Measurements from ENCODE around the gene LCN2.

Gene LCN2

GRCh38 chr9:128145951-128146351 lies 3.3 kb upstream of the LCN2 start:
- Histone ChIP-seq H3K27me3 (ENCODE audit: insufficient read depth, low read depth, severe bottlenecking) (no peaks in the 10 kb centered on the region), H3K4me3 (ENCODE audit: low read depth, low read length) (no peak overlapping the region), H3K36me3 (no peaks in the 10 kb centered on the region), H3K9me3 (ENCODE audit: severe bottlenecking) (no peaks in the 10 kb centered on the region), H3K27ac (0 out of 2 replicates have a peak overlapping the region, but pooled peaks have one; percentile 16)
- peak; percentile 81 for DNase-seq
- TF ChIP-seq CTCF (IDR thresholded peaks at IDR 0.05; ENCODE audit: low read depth, low read length) = no peak

- Histone ChIP-seq H3K36me3 (no peaks in the 10 kb centered on the region), H3K9me3 (ENCODE audit: severe bottlenecking) (no peaks in the 10 kb centered on the region), H3K27me3 (ENCODE audit: insufficient read depth, low read depth, severe bottlenecking) (no peaks in the 10 kb centered on the region), H3K27ac (no peak overlapping the region), H3K4me3 (ENCODE audit: low read depth, low read length) (no peak overlapping the region)
- no peak for TF ChIP-seq CTCF (IDR thresholded peaks at IDR 0.05; ENCODE audit: low read depth, low read length)
- DNase-seq = no peak
Observed at GRCh38 chr9:128146591-128147120, 2.6 kb upstream of the LCN2 start.

GRCh38 chr9:128148509-128149000 lies 698 bp upstream of the LCN2 start:
- Histone ChIP-seq H3K9me3 (ENCODE audit: severe bottlenecking) (no peaks in the 10 kb centered on the region), H3K36me3 (no peaks in the 10 kb centered on the region), H3K27ac (no peak overlapping the region), H3K27me3 (ENCODE audit: insufficient read depth, low read depth, severe bottlenecking) (no peaks in the 10 kb centered on the region), H3K4me3 (ENCODE audit: low read depth, low read length) (no peak overlapping the region)
- TF ChIP-seq CTCF (IDR thresholded peaks at IDR 0.05; ENCODE audit: low read depth, low read length) = no peak
- DNase-seq = no peak

GRCh38 chr9:128149951-128150593 lies 819 bp downstream of the LCN2 start:
- DNase-seq = no peak

GRCh38 chr9:128150594-128151308 lies 1.5 kb downstream of the LCN2 start:
- Histone ChIP-seq H3K27me3 (ENCODE audit: insufficient read depth, low read depth, severe bottlenecking) (no peaks in the 10 kb centered on the region), H3K4me3 (ENCODE audit: low read depth, low read length) (no peak overlapping the region), H3K27ac (peak overlapping the region; percentile 67), H3K9me3 (ENCODE audit: severe bottlenecking) (no peaks in the 10 kb centered on the region), H3K36me3 (no peaks in the 10 kb centered on the region)
- DNase-seq = peak; percentile 97
- TF ChIP-seq CTCF (IDR thresholded peaks at IDR 0.05; ENCODE audit: low read depth, low read length) = peak; percentile 97

More at GRCh38 chr9:128149951-128150593, 819 bp downstream of the LCN2 start:
- TF ChIP-seq CTCF (IDR thresholded peaks at IDR 0.05; ENCODE audit: low read depth, low read length) = no peak
- H3K36me3 ChIP-seq = no peaks in the 10 kb centered on the region
- no peaks in the 10 kb centered on the region for H3K9me3 ChIP-seq (ENCODE audit: severe bottlenecking)
- no peaks in the 10 kb centered on the region for H3K27me3 ChIP-seq (ENCODE audit: insufficient read depth, low read depth, severe bottlenecking)
- H3K4me3 ChIP-seq (ENCODE audit: low read depth, low read length) = no peak overlapping the region
- H3K27ac ChIP-seq = peak overlapping the region; percentile 67
